ENCODE measurements around the gene AK8.

- TF ChIP-seq CTCF (IDR thresholded peaks at IDR 0.05) (no peak), POLR2AphosphoS5 (IDR thresholded peaks at IDR 0.05) (no peak), POLR2A (IDR thresholded peaks at IDR 0.05) (no peak), EP300 (IDR thresholded peaks at IDR 0.05) (no peak)
Measured at GRCh38 chr9:132827366-132827765, 50.7 kb downstream of the AK8 start.
